Vagina (tissue), 2 donors: ENCODE results near the gene WDR87.

Experiments
- CTCF ChIP-seq, 3 experiments: fragments of 450-650 bp in 2 of 3; fragments of 200-600 bp in 1 of 3; sonication (generic) in 1 of 3; IDR thresholded peaks; one replicate each; pipeline ENCODE4 v1.5.1; 2017 to 2019; ENCODE audit warnings: antibody characterized with exemption in 3 of 3, mild to moderate bottlenecking in 2 of 3, moderate library complexity in 2 of 3
- POLR2AphosphoS5 ChIP-seq, 2 donors: sonication (generic); formaldehyde crosslinking; IDR thresholded peaks; one replicate each; pipeline ENCODE4 v1.9.0; 2017; ENCODE audit warnings: antibody characterized with exemption in 2 of 2, mild to moderate bottlenecking in 2 of 2, low read depth in 1 of 2; ENCODE audit not compliant: insufficient read depth in 1 of 2

- TF ChIP-seq CTCF (IDR thresholded peaks at IDR 0.05) (no peak), POLR2AphosphoS5 (IDR thresholded peaks at IDR 0.05; ENCODE audit: insufficient read depth in 1 of 2, low read depth in 1 of 2) (no peak)
These were observed 6.4 kb downstream of the WDR87 start for GRCh38 chr19:37899966-37900365.
